ENCODE data around the gene GRIK3.

Gene GRIK3

DNA sequence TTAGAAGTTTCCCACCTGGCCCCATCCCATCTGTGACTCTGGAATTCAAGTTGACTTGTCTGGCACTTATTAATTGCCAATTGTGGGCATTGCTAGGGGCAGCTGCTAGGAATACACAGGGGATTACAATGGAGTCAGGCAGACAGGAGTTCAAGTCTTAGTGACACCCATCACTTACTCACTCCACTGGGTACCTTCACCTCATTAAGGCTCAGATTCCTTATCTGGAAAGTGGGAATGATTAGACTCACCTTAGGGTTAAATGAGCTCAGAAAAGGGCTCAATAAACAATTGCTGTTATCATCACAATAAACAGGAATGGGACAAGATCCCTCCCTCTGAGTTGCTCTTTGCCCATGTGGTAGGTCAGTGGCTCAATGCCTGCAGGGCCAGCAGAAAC is 18.2 kb downstream of the GRIK3 start:
- H3K27ac ChIP-seq (ENCODE audit: insufficient read depth in 1 of 2, low read depth in 1 of 2, low read length in 2 of 2, poor library complexity in 1 of 2, severe bottlenecking in 2 of 2) = no peak overlapping the region
- no peak for DNase-seq
- no peaks in the 10 kb centered on the region for H3K4me1 ChIP-seq (ENCODE audit: control extremely low read depth in 1 of 4, control insufficient read depth in 4 of 4, insufficient read depth in 4 of 4, low read length in 3 of 4)
- peaks cover 0 to 20% (median 0%) of the 10 kb centered on the region in 5 experiments for H3K27me3 ChIP-seq (replicated peaks in 2 of 5; ENCODE audit: control insufficient read depth in 4 of 5, insufficient read depth in 5 of 5, low read length in 4 of 5)
- no peaks in the 10 kb centered on the region for H3K36me3 ChIP-seq (ENCODE audit: control insufficient read depth in 4 of 4, insufficient read depth in 4 of 4, low read length in 3 of 4)
- peaks cover 0 to 2% (median 0%) of the 10 kb centered on the region in 5 experiments for H3K9me3 ChIP-seq (ENCODE audit: control extremely low read depth in 1 of 5, control insufficient read depth in 4 of 5, insufficient read depth in 2 of 5, low read depth in 1 of 5, low read length in 4 of 5)
- CTCF ChIA-PET = no interaction called here
- POLR2A ChIA-PET = no interaction called here
- H3K4me3 ChIP-seq (ENCODE audit: control insufficient read depth in 1 of 7, extremely low read depth in 1 of 7, insufficient read depth in 4 of 7, low read depth in 2 of 7, low read length in 6 of 7) = no peak overlapping the region

DNA sequence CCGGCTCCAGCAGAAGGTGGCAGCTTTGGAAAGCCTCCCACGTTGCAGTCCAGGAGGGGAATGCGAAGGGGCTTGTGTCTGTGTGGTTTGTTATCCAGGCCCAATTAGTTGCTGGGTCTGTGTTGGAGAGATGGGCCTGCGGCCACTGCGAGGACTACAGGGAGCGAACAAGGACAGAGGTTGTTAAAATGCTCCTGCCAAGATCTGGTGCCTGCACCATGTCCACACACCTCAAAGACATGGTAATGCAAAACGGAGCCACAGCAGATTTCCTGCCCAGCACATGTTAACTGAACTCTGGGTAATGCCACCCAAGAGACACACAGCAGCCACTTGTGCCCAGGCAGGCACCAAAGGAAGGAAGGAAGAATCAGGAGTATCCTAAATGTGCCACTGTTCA is 18.6 kb downstream of the GRIK3 start:
- Histone ChIP-seq H3K4me3 (ENCODE audit: control insufficient read depth in 1 of 7, extremely low read depth in 1 of 7, insufficient read depth in 4 of 7, low read depth in 2 of 7, low read length in 6 of 7) (no peak overlapping the region), H3K36me3 (ENCODE audit: control insufficient read depth in 4 of 4, insufficient read depth in 4 of 4, low read length in 3 of 4) (no peaks in the 10 kb centered on the region), H3K27ac (ENCODE audit: insufficient read depth in 1 of 2, low read depth in 1 of 2, low read length in 2 of 2, poor library complexity in 1 of 2, severe bottlenecking in 2 of 2) (no peak overlapping the region), H3K27me3 (replicated peaks in 2 of 5; ENCODE audit: control insufficient read depth in 4 of 5, insufficient read depth in 5 of 5, low read length in 4 of 5) (peaks cover 0 to 19% (median 0%) of the 10 kb centered on the region in 5 experiments), H3K4me1 (ENCODE audit: control extremely low read depth in 1 of 4, control insufficient read depth in 4 of 4, insufficient read depth in 4 of 4, low read length in 3 of 4) (no peaks in the 10 kb centered on the region), H3K9me3 (ENCODE audit: control extremely low read depth in 1 of 5, control insufficient read depth in 4 of 5, insufficient read depth in 2 of 5, low read depth in 1 of 5, low read length in 4 of 5) (peaks cover 0 to 2% (median 0%) of the 10 kb centered on the region in 5 experiments)
- POLR2A ChIA-PET = no interaction called here
- CTCF ChIA-PET = no interaction called here
- no peak for DNase-seq
- 85% methylated on average over 6 of the region's 7 CpGs for WGBS (ENCODE audit: insufficient coverage)

DNA sequence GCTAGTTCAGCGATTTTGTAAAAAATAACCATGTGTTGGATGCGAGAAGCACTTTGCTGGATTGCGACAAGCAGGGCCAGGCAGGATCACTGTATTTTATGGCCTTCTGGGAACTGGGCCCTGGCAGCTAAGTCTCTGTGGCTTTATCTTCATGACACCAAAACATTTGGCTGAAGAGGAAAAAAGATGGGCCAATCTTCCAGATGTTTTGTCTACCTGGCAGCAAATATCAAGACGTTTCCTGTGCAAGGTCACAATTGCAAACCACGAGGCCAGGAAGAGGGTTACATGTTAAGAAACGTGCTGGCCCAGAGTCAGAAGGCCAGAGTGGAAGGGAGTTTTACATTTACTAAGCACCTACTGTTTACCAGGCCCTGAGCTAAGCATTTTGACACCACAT is 22.1 kb downstream of the GRIK3 start:
- ChIA-PET POLR2A (no interaction called here), CTCF (no interaction called here)
- H3K4me1 ChIP-seq (ENCODE audit: control extremely low read depth in 1 of 4, control insufficient read depth in 4 of 4, insufficient read depth in 4 of 4, low read length in 3 of 4) = no peaks in the 10 kb centered on the region
- H3K27ac ChIP-seq (ENCODE audit: insufficient read depth in 1 of 2, low read depth in 1 of 2, low read length in 2 of 2, poor library complexity in 1 of 2, severe bottlenecking in 2 of 2) = no peak overlapping the region
- no peak for DNase-seq
- no peak overlapping the region for H3K4me3 ChIP-seq (ENCODE audit: control insufficient read depth in 1 of 7, extremely low read depth in 1 of 7, insufficient read depth in 4 of 7, low read depth in 2 of 7, low read length in 6 of 7)
- WGBS (ENCODE audit: insufficient coverage) = 53% methylated on average over 6 of the region's 6 CpGs
- H3K36me3 ChIP-seq (ENCODE audit: control insufficient read depth in 4 of 4, insufficient read depth in 4 of 4, low read length in 3 of 4) = no peaks in the 10 kb centered on the region
- peaks cover 0 to 16% (median 0%) of the 10 kb centered on the region in 5 experiments for H3K27me3 ChIP-seq (replicated peaks in 2 of 5; ENCODE audit: control insufficient read depth in 4 of 5, insufficient read depth in 5 of 5, low read length in 4 of 5)
- H3K9me3 ChIP-seq (ENCODE audit: control extremely low read depth in 1 of 5, control insufficient read depth in 4 of 5, insufficient read depth in 2 of 5, low read depth in 1 of 5, low read length in 4 of 5) = no peaks in the 10 kb centered on the region

DNA sequence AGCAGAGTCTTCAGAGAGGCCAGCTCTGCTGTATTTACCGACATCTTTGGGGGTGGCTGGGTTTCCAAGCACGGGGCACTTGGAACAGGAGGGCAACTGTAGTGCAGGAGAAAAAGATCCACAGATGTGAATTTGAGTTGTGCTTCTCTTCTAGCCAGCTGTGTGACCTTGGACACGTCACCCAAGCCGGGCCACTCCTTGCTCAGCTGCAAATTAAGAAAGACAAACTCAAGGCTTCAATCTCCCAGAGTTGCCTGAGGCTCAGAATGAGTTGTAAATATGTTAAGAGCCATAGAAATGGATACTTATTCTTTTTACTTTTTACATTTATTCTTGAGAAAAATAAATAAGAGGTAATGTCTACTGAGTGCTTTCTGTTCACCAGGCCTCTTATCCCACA is 24.3 kb downstream of the GRIK3 start:
- no peak overlapping the region for H3K27ac ChIP-seq (ENCODE audit: insufficient read depth in 1 of 2, low read depth in 1 of 2, low read length in 2 of 2, poor library complexity in 1 of 2, severe bottlenecking in 2 of 2)
- ChIA-PET CTCF (no interaction called here), POLR2A (no interaction called here)
- H3K4me3 ChIP-seq (ENCODE audit: control insufficient read depth in 1 of 7, extremely low read depth in 1 of 7, insufficient read depth in 4 of 7, low read depth in 2 of 7, low read length in 6 of 7) = no peak overlapping the region
- peaks cover 0 to 12% (median 0%) of the 10 kb centered on the region in 5 experiments for H3K27me3 ChIP-seq (replicated peaks in 2 of 5; ENCODE audit: control insufficient read depth in 4 of 5, insufficient read depth in 5 of 5, low read length in 4 of 5)
- no peaks in the 10 kb centered on the region for H3K4me1 ChIP-seq (ENCODE audit: control extremely low read depth in 1 of 4, control insufficient read depth in 4 of 4, insufficient read depth in 4 of 4, low read length in 3 of 4)
- H3K36me3 ChIP-seq (ENCODE audit: control insufficient read depth in 4 of 4, insufficient read depth in 4 of 4, low read length in 3 of 4) = no peaks in the 10 kb centered on the region
- no peak for DNase-seq
- H3K9me3 ChIP-seq (ENCODE audit: control extremely low read depth in 1 of 5, control insufficient read depth in 4 of 5, insufficient read depth in 2 of 5, low read depth in 1 of 5, low read length in 4 of 5) = no peaks in the 10 kb centered on the region
- WGBS (ENCODE audit: insufficient coverage) = 68% methylated on average over 4 of the region's 4 CpGs

DNA sequence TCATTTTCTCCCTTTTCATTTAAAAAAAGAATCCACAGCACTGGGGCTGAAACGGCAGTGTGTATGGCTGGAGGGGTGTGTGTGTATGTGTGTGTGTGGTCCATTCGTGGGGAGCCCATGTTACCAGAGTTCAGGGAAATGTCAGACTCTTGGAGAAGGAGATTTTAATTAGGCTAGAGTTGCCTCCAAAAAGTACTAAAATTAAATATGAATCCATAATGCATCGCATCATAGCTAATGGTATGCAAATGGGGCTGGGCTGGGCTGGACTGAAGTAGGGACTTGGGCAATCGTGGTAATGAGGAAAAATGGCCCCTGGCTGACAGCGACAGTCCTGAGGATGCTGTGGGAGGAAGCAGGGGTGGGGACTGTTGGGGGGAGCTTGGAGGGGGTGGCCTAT is 24.8 kb downstream of the GRIK3 start:
- H3K9me3 ChIP-seq (ENCODE audit: control extremely low read depth in 1 of 5, control insufficient read depth in 4 of 5, insufficient read depth in 2 of 5, low read depth in 1 of 5, low read length in 4 of 5) = no peaks in the 10 kb centered on the region
- H3K4me1 ChIP-seq (ENCODE audit: control extremely low read depth in 1 of 4, control insufficient read depth in 4 of 4, insufficient read depth in 4 of 4, low read length in 3 of 4) = no peaks in the 10 kb centered on the region
- WGBS (ENCODE audit: insufficient coverage) = 68% methylated on average over 4 of the region's 5 CpGs
- no peaks in the 10 kb centered on the region for H3K36me3 ChIP-seq (ENCODE audit: control insufficient read depth in 4 of 4, insufficient read depth in 4 of 4, low read length in 3 of 4)
- POLR2A ChIA-PET = no interaction called here
- CTCF ChIA-PET = no interaction called here
- no peak overlapping the region for H3K27ac ChIP-seq (ENCODE audit: insufficient read depth in 1 of 2, low read depth in 1 of 2, low read length in 2 of 2, poor library complexity in 1 of 2, severe bottlenecking in 2 of 2)
- no peak overlapping the region for H3K4me3 ChIP-seq (ENCODE audit: control insufficient read depth in 1 of 7, extremely low read depth in 1 of 7, insufficient read depth in 4 of 7, low read depth in 2 of 7, low read length in 6 of 7)
- H3K27me3 ChIP-seq (replicated peaks in 2 of 5; ENCODE audit: control insufficient read depth in 4 of 5, insufficient read depth in 5 of 5, low read length in 4 of 5) = peaks cover 0 to 10% (median 0%) of the 10 kb centered on the region in 5 experiments
- DNase-seq = no peak

DNA sequence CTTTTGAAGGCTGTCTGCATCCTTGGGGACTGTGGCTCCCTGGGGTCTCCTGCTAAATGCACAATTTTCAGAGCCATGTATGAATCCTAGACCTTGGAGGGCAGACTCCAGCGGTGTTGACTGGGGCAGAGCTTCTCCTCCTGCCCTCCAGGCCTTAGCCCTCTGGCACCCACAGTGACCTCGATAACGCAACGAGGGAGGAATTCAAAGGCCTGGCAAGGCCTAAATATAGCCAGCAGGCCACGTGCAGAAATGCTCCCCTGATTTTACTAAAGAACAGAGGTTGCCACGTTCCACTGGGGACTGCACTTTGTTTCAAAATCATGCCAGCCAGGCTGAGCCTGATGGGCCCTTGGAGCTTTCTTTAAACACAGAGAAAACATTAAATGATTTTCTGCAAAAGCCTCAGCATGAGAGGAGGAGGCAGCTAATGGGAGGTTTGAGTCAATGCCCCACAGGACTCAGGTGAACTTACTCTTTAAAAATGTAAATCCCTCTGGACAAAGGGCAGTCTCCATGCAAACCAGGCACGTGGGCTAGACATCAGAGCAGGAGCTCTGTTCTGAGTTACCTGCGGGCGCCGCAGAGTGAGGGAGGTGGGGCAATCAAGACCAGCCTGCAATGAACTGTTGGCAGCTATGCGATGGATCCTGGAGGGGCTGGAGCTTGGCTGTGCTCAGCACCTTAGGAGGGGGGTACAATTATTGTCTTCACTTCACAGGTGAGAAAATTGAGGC is 28.0 kb downstream of the GRIK3 start:
- no peaks in the 10 kb centered on the region for H3K36me3 ChIP-seq (ENCODE audit: control insufficient read depth in 4 of 4, insufficient read depth in 4 of 4, low read length in 3 of 4)
- CTCF ChIA-PET = no interaction called here
- POLR2A ChIA-PET = no interaction called here
- WGBS (ENCODE audit: insufficient coverage) = 84% methylated on average over 9 of the region's 11 CpGs
- no peaks in the 10 kb centered on the region for H3K9me3 ChIP-seq (ENCODE audit: control extremely low read depth in 1 of 5, control insufficient read depth in 4 of 5, insufficient read depth in 2 of 5, low read depth in 1 of 5, low read length in 4 of 5)
- H3K4me1 ChIP-seq (ENCODE audit: control extremely low read depth in 1 of 4, control insufficient read depth in 4 of 4, insufficient read depth in 4 of 4, low read length in 3 of 4) = no peaks in the 10 kb centered on the region
- DNase-seq = no peak
- no peak overlapping the region for H3K4me3 ChIP-seq (ENCODE audit: control insufficient read depth in 1 of 7, extremely low read depth in 1 of 7, insufficient read depth in 4 of 7, low read depth in 2 of 7, low read length in 6 of 7)
- no peak overlapping the region for H3K27ac ChIP-seq (ENCODE audit: insufficient read depth in 1 of 2, low read depth in 1 of 2, low read length in 2 of 2, poor library complexity in 1 of 2, severe bottlenecking in 2 of 2)
- H3K27me3 ChIP-seq (replicated peaks in 2 of 5; ENCODE audit: control insufficient read depth in 4 of 5, insufficient read depth in 5 of 5, low read length in 4 of 5) = peaks cover 0 to 12% (median 0%) of the 10 kb centered on the region in 5 experiments

DNA sequence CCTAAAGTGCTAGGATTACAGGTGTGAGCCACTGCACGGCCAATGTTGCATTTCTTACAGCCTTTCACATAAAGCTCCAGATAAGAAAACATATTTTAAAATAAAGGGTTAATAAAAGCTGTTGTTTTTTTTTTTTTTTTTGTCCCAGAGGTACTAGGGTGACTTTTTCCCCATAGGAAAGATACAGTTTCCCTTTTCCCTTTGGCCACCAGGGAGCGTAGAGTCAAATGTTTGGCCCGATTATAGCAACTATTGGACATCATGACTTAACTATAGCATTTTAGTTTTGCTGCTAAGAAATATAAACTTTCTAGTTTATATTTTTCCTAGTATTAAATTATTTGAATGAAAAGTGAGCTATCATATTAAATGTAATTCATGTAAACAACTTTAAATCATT is 31.4 kb downstream of the GRIK3 start:
- Histone ChIP-seq H3K4me3 (ENCODE audit: control insufficient read depth in 1 of 7, extremely low read depth in 1 of 7, insufficient read depth in 4 of 7, low read depth in 2 of 7, low read length in 6 of 7) (no peak overlapping the region), H3K4me1 (ENCODE audit: control extremely low read depth in 1 of 4, control insufficient read depth in 4 of 4, insufficient read depth in 4 of 4, low read length in 3 of 4) (no peaks in the 10 kb centered on the region), H3K36me3 (ENCODE audit: control insufficient read depth in 4 of 4, insufficient read depth in 4 of 4, low read length in 3 of 4) (no peaks in the 10 kb centered on the region), H3K27me3 (replicated peaks in 2 of 5; ENCODE audit: control insufficient read depth in 4 of 5, insufficient read depth in 5 of 5, low read length in 4 of 5) (peaks cover 0 to 16% (median 1%) of the 10 kb centered on the region in 5 experiments), H3K27ac (ENCODE audit: insufficient read depth in 1 of 2, low read depth in 1 of 2, low read length in 2 of 2, poor library complexity in 1 of 2, severe bottlenecking in 2 of 2) (no peak overlapping the region), H3K9me3 (ENCODE audit: control extremely low read depth in 1 of 5, control insufficient read depth in 4 of 5, insufficient read depth in 2 of 5, low read depth in 1 of 5, low read length in 4 of 5) (no peaks in the 10 kb centered on the region)
- CTCF ChIA-PET = no interaction called here
- WGBS (ENCODE audit: insufficient coverage) = no CpG with 5 or more reads among the region's 3 CpGs
- POLR2A ChIA-PET = no interaction called here
- DNase-seq = no peak

Measured in common myeloid progenitor, CD34-positive (primary cell).